Neural cell (in vitro differentiated cells): ENCODE measurements around the gene GRM3. TPM values are rescaled to one million over a fixed set of nuclear protein-coding genes. Genes with fewer than 3 reads are reported as not detected.

ENCODE experiments used
- H2AFZ ChIP-seq: fragments of 200-600, 300-800 bp; sonication (generic), shearing (Covaris generic); 2 replicates; pipeline ENCODE4 v1.6.0; 2014; ENCODE audit warnings: low read depth, mild to moderate bottlenecking, antibody characterized with exemption, low read length, moderate library complexity
- H3F3A ChIP-seq: fragments of 200-600 bp; shearing (Covaris generic); 2 replicates; pipeline ENCODE4 v1.6.1; 2016; ENCODE audit warnings: mild to moderate bottlenecking, moderate library complexity, mixed read lengths, antibody characterized with exemption, low read length; ENCODE audit not compliant: insufficient read depth, poor library complexity, severe bottlenecking
- H3K27ac ChIP-seq: fragments of 200-600, 300-800 bp; sonication (generic), shearing (Covaris generic); 2 replicates; pipeline ENCODE4 v1.5.1; 2014; ENCODE audit warnings: mild to moderate bottlenecking, low read length, moderate library complexity
- H3K27me3 ChIP-seq: fragments of 300-800, 200-600 bp; sonication (generic), shearing (Covaris generic); 2 replicates; pipeline ENCODE4 v1.6.0; 2014; ENCODE audit warnings: mild to moderate bottlenecking, low read depth, low read length, moderate library complexity; ENCODE audit not compliant: insufficient read depth
- H3K36me3 ChIP-seq: fragments of 300-800, 200-600 bp; sonication (generic), shearing (Covaris generic); 2 replicates; pipeline ENCODE4 v1.5.1; 2014; ENCODE audit warnings: mild to moderate bottlenecking, antibody characterized with exemption, low read length, moderate library complexity; ENCODE audit not compliant: insufficient read depth
- H3K4me2 ChIP-seq: fragments of 300-800, 200-600 bp; sonication (generic), shearing (Covaris generic); 2 replicates; pipeline ENCODE4 v1.6.0; 2014; ENCODE audit warnings: mild to moderate bottlenecking, low read length
- H3K4me3 ChIP-seq: fragments of 300-800, 200-600 bp; sonication (generic), shearing (Covaris generic); 2 replicates; pipeline ENCODE4 v1.5.1; 2014; ENCODE audit warnings: mild to moderate bottlenecking, low read length, moderate library complexity
- H3K79me2 ChIP-seq: fragments of 200-600 bp; shearing (Covaris generic); replicated peaks from 2 replicates; pipeline ENCODE4 v1.6.0; 2014; ENCODE audit warnings: mild to moderate bottlenecking, low read length, moderate library complexity; ENCODE audit not compliant: insufficient read depth
- H3K9ac ChIP-seq: fragments of 300-800, 200-600 bp; sonication (generic), shearing (Covaris generic); 2 replicates; pipeline ENCODE4 v1.6.1; 2016; ENCODE audit warnings: mild to moderate bottlenecking, low read length, mixed read lengths
- H3K9me2 ChIP-seq: fragments of 200-600 bp; shearing (Covaris generic); 2 replicates; pipeline ENCODE4 v1.6.1; 2016; ENCODE audit warnings: mild to moderate bottlenecking, low read length, mixed read lengths; ENCODE audit not compliant: insufficient read depth
- H3K9me3 ChIP-seq: fragments of 200-600, 300-800 bp; sonication (generic), shearing (Covaris generic); 2 replicates; pipeline ENCODE4 v1.6.1; 2016; ENCODE audit warnings: mild to moderate bottlenecking, mixed run types, low read length, moderate library complexity, mixed read lengths
- H4K20me1 ChIP-seq: fragments of 200-600 bp; shearing (Covaris generic); 2 replicates; pipeline ENCODE4 v1.6.1; 2016; ENCODE audit warnings: mild to moderate bottlenecking, mixed run types; ENCODE audit not compliant: insufficient read depth
- CTCF ChIP-seq: fragments of 450-650 bp; IDR thresholded peaks from 2 replicates; pipeline ENCODE4 v1.5.1; 2014; ENCODE audit warnings: antibody characterized with exemption, mild to moderate bottlenecking, moderate library complexity; ENCODE audit not compliant: poor library complexity, severe bottlenecking
- EP300 ChIP-seq: fragments of 450-650 bp; conservative IDR thresholded peaks from 2 replicates; pipeline ENCODE4 v1.6.1; 2014; ENCODE audit warnings: antibody characterized with exemption, mild to moderate bottlenecking, moderate library complexity; ENCODE audit not compliant: poor library complexity, severe bottlenecking
- EZH2 ChIP-seq: fragments of 200-600, 300-800 bp; shearing (Covaris generic), sonication (generic); IDR thresholded peaks from 2 replicates; pipeline ENCODE4 v1.6.1; 2014; ENCODE audit warnings: antibody characterized with exemption, low read length, borderline replicate concordance, mild to moderate bottlenecking; ENCODE audit not compliant: insufficient read depth, poor library complexity, severe bottlenecking
- MXI1 ChIP-seq: fragments of 450-650 bp; conservative IDR thresholded peaks from 2 replicates; pipeline ENCODE4 v1.6.1; 2014; ENCODE audit warnings: antibody characterized with exemption, mild to moderate bottlenecking; ENCODE audit not compliant: poor library complexity, severe bottlenecking
- POLR2AphosphoS5 ChIP-seq: IDR thresholded peaks from 2 replicates; pipeline ENCODE4 v1.6.1; 2012
- RAD21 ChIP-seq: fragments of 450-650 bp; conservative IDR thresholded peaks from 2 replicates; pipeline ENCODE4 v1.6.1; 2014; ENCODE audit warnings: antibody characterized with exemption, mild to moderate bottlenecking, moderate library complexity
- REST ChIP-seq: IDR thresholded peaks from 2 replicates; pipeline ENCODE4 v1.6.1; 2012; ENCODE audit warnings: borderline replicate concordance
- SMC3 ChIP-seq: fragments of 450-650 bp; conservative IDR thresholded peaks from 2 replicates; pipeline ENCODE4 v1.6.1; 2014; ENCODE audit warnings: antibody characterized with exemption, mild to moderate bottlenecking, moderate library complexity; ENCODE audit not compliant: poor library complexity
- TAF1 ChIP-seq: IDR thresholded peaks from 2 replicates; pipeline ENCODE4 v1.6.1; 2012; ENCODE audit warnings: low read depth
- polyA plus RNA-seq: library from polyadenylated mRNA; depleted of rRNA; stranded (reverse); fragments of >200 nt; gene quantifications from 2 replicates; pipeline ENCODE4 v1.2.3, GENCODE V29; 2014

GRM3 gene
- polyA plus RNA-seq, 1 donor from 2014 or later = 15.9 TPM

GRCh38 chr7:86664486-86664885 is 20.8 kb downstream of the GRM3 start:
- Histone ChIP-seq H3K9me2 (no peaks in the 10 kb centered on the region), H3K79me2 (no peaks in the 10 kb centered on the region), H3K36me3 (no peaks in the 10 kb centered on the region), H3F3A (no peaks in the 10 kb centered on the region), H3K9me3 (no peaks in the 10 kb centered on the region), H3K27ac (no peak overlapping the region), H3K4me3 (no peak overlapping the region), H2AFZ (no peak overlapping the region), H3K4me2 (no peak overlapping the region), H4K20me1 (no peaks in the 10 kb centered on the region), H3K27me3 (no peaks in the 10 kb centered on the region), H3K9ac (no peak overlapping the region)
- TF ChIP-seq POLR2AphosphoS5 (no peak), EZH2 (no peak), RAD21 (no peak)

GRCh38 chr7:86664991-86665390 is 21.3 kb downstream of the GRM3 start:
- Histone ChIP-seq H4K20me1 (no peaks in the 10 kb centered on the region), H3F3A (no peaks in the 10 kb centered on the region), H3K27me3 (no peaks in the 10 kb centered on the region), H3K36me3 (no peaks in the 10 kb centered on the region), H3K9ac (no peak overlapping the region), H3K9me2 (no peaks in the 10 kb centered on the region), H3K27ac (no peak overlapping the region), H3K9me3 (no peaks in the 10 kb centered on the region), H2AFZ (no peak overlapping the region), H3K4me3 (no peak overlapping the region), H3K4me2 (no peak overlapping the region), H3K79me2 (no peaks in the 10 kb centered on the region)
- TF ChIP-seq EZH2 = no peak
- TF ChIP-seq MXI1 = no peak
- TF ChIP-seq CTCF = no peak
- TF ChIP-seq POLR2AphosphoS5 = no peak
- no peak for TF ChIP-seq REST
- TF ChIP-seq EP300 = no peak
- no peak for TF ChIP-seq RAD21
- TF ChIP-seq SMC3 = no peak
- no peak for TF ChIP-seq TAF1

- H3K9me2 ChIP-seq = no peaks in the 10 kb centered on the region
- H3K4me3 ChIP-seq = no peak overlapping the region
- H3K79me2 ChIP-seq = no peaks in the 10 kb centered on the region
- no peaks in the 10 kb centered on the region for H3K9me3 ChIP-seq
- no peaks in the 10 kb centered on the region for H3K27me3 ChIP-seq
- TF ChIP-seq MXI1 (no peak), EP300 (no peak), EZH2 (no peak), REST (no peak), SMC3 (no peak), TAF1 (no peak), RAD21 (no peak), CTCF (no peak), POLR2AphosphoS5 (no peak)
- H3K4me2 ChIP-seq = no peak overlapping the region
- H4K20me1 ChIP-seq = no peaks in the 10 kb centered on the region
- no peaks in the 10 kb centered on the region for H3F3A ChIP-seq
- no peaks in the 10 kb centered on the region for H3K36me3 ChIP-seq
- no peak overlapping the region for H3K27ac ChIP-seq
- H2AFZ ChIP-seq = no peak overlapping the region
- no peak overlapping the region for H3K9ac ChIP-seq
Measured at GRCh38 chr7:86665669-86666068, 22.0 kb downstream of the GRM3 start.
